UCSD-AML1 (cell line): Measurements from ENCODE around the gene SCYGR1.
"Not testable (repeated sequence)": the region's sequence is repeated elsewhere in the genome, so short reads cannot be mapped to it uniquely, and the experiment has no call there.

Experiments
- DNase-seq: peaks from one replicate; lab custom pipeline; 2025; ENCODE audit not compliant: unreplicated experiment; lab: John Stamatoyannopoulos, UW

SCYGR1 gene

GRCh38 chr2:227387583-227387982 is at the start of gene SCYGR1:
Gene SCYGR1 (minus strand): TSS chr2:227387949. CDS start chr2:227387949, 0 bp downstream.
- DNase-seq: not testable (repeated sequence)

- no peak for DNase-seq
Observed at GRCh38 chr2:227436436-227437174, 48.9 kb upstream of the SCYGR1 start.

GRCh38 chr2:227433171-227433570 is 45.4 kb upstream of the SCYGR1 start:
- no peak for DNase-seq

- no peak for DNase-seq
Observed at GRCh38 chr2:227430639-227431038, 42.9 kb upstream of the SCYGR1 start.

- no peak for DNase-seq
Observed at GRCh38 chr2:227428731-227429285, 41.1 kb upstream of the SCYGR1 start.

GRCh38 chr2:227423656-227424499 is 36.1 kb upstream of the SCYGR1 start:
- no peak for DNase-seq

GRCh38 chr2:227420087-227421052 is 32.6 kb upstream of the SCYGR1 start:
- no peak for DNase-seq

GRCh38 chr2:227416701-227417100 is 29.0 kb upstream of the SCYGR1 start:
- no peak for DNase-seq

GRCh38 chr2:227415538-227416424 is 28.0 kb upstream of the SCYGR1 start:
- peak; percentile 42 for DNase-seq

- no peak for DNase-seq
Observed at GRCh38 chr2:227414846-227415245, 27.1 kb upstream of the SCYGR1 start.

GRCh38 chr2:227413371-227413770 is 25.6 kb upstream of the SCYGR1 start:
- no peak for DNase-seq

- no peak for DNase-seq
Observed at GRCh38 chr2:227412877-227413276, 25.1 kb upstream of the SCYGR1 start.

- DNase-seq: no peak
Observed at GRCh38 chr2:227411990-227412350, 24.2 kb upstream of the SCYGR1 start.

- DNase-seq: no peak
Observed at GRCh38 chr2:227411320-227411989, 23.7 kb upstream of the SCYGR1 start.

GRCh38 chr2:227410191-227410590 is 22.4 kb upstream of the SCYGR1 start:
- no peak for DNase-seq

GRCh38 chr2:227407591-227408151 is 19.9 kb upstream of the SCYGR1 start:
- DNase-seq: peak; percentile 29

GRCh38 chr2:227406177-227407031 is 18.7 kb upstream of the SCYGR1 start:
- no peak for DNase-seq
